ENCODE results near the gene GOLGB1.

DNA sequence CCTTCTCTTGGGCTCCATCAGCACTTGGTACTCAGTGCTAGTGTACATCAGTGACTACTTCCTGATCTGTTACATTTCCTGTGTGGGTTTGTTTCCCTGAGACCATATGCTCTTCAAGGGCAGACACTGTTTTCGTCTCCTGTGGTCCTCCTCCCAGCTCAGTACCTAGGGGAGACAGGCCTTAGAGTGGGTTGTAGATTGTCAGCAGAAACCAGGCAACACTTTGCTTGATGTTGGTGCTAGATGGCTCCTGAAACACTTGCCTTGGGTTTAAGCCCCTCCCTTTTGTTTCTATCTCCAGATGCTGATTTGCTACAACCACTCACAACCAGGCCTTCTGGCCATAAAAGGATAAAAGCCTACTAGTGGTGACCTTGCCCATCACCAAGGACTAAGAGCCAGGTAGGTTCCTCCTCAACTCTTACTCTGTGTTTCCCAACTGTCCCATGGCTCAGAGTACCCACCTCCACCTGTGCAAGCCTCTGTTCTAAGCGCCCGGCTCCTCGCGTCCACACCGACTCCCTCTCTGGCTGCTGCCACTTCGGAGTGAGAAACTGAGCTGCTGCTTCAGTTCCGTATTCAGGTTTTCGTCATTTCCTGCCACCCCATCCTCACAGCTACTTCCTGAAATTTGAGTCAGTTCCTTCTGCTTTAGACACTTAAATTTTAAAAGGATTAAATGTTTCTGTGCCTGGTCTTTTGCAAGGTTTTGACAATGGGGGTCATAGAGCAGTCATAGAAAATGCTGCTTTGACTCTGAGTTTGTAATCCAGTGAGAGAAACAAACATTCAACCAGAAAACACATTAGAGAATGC is 89.0 kb downstream of the GOLGB1 start, which contains the start of gene HCLS1:
- TF ChIP-seq, protein P1, sequence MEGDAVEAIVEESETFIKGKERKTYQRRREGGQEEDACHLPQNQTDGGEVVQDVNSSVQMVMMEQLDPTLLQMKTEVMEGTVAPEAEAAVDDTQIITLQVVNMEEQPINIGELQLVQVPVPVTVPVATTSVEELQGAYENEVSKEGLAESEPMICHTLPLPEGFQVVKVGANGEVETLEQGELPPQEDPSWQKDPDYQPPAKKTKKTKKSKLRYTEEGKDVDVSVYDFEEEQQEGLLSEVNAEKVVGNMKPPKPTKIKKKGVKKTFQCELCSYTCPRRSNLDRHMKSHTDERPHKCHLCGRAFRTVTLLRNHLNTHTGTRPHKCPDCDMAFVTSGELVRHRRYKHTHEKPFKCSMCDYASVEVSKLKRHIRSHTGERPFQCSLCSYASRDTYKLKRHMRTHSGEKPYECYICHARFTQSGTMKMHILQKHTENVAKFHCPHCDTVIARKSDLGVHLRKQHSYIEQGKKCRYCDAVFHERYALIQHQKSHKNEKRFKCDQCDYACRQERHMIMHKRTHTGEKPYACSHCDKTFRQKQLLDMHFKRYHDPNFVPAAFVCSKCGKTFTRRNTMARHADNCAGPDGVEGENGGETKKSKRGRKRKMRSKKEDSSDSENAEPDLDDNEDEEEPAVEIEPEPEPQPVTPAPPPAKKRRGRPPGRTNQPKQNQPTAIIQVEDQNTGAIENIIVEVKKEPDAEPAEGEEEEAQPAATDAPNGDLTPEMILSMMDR (conservative IDR thresholded peaks at IDR 0.05; ENCODE audit: low read length), result peak; percentile 24; the same call in 1 of the 2 replicates
- no peak for TF ChIP-seq EZH2phosphoT487 (IDR thresholded peaks at IDR 0.05; ENCODE audit: borderline replicate concordance)

Data from Loucy (cell line).